Measurements from ENCODE around the gene IRAK1.
A peak's percentile ranks its signal among the peaks of the same experiment; 100 is the strongest.

IRAK1 gene

GRCh38 chrX:153974003-153974725 is 45.5 kb downstream of the IRAK1 start:
- ATAC-seq = no peak
- no peak for TF ChIP-seq CREB5 (CRISPR knock-in tag; IDR thresholded peaks at IDR 0.05; ENCODE audit: low read depth)
- TF ChIP-seq, protein P1, sequence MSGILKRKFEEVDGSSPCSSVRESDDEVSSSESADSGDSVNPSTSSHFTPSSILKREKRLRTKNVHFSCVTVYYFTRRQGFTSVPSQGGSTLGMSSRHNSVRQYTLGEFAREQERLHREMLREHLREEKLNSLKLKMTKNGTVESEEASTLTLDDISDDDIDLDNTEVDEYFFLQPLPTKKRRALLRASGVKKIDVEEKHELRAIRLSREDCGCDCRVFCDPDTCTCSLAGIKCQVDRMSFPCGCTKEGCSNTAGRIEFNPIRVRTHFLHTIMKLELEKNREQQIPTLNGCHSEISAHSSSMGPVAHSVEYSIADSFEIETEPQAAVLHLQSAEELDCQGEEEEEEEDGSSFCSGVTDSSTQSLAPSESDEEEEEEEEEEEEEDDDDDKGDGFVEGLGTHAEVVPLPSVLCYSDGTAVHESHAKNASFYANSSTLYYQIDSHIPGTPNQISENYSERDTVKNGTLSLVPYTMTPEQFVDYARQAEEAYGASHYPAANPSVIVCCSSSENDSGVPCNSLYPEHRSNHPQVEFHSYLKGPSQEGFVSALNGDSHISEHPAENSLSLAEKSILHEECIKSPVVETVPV (CRISPR knock-in tag; IDR thresholded peaks at IDR 0.05) = no peak
- no peak for TF ChIP-seq ZC3H10 (CRISPR knock-in tag; IDR thresholded peaks at IDR 0.05)

DNA sequence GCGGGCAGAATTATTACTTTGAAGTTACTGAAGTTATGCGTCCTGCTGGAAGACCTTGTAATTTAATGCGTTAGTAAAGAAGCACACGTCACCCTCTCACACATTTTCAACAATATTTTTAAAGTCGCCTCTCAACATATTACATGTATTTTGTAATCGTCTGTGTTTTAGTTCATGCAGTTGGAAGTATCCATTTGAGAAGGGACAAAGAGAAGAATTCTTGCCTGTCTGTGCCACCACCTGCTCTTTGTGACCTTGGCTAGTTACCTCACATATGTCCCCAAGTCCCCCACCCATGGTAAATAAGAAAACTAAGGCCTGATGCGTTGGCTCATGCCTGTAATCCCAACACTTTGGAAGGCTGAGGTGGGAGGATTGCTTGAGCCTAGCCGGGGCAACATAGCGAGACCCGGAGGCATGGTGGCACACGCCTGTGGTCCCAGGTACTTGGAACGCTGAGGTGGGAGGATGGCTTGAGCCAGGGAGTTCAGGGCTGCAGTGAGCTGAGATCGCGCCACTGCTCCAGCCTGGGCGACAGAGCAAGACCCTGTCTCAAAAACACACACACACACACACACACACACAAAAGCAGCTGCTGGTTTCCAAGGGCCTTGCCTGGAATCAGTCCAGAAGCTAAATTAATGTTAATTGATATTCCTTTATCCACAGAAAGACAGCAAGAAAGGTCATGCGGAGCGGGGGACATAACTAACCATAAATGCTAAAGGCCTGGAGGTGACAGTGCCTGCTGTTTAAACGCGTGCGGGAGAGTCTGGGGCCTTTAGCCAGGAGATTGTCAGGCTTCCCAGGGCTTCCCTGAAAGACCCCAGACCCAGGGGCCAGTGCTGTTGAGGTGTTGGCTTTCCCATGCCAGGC is 46.3 kb downstream of the IRAK1 start:
- no peak for TF ChIP-seq SNAI2 (CRISPR knock-in tag; IDR thresholded peaks at IDR 0.05)
- no peak for TF ChIP-seq ARNTL (CRISPR knock-in tag; IDR thresholded peaks at IDR 0.05; ENCODE audit: borderline replicate concordance, low read depth)
- TF ChIP-seq ISL1 (CRISPR knock-in tag; IDR thresholded peaks at IDR 0.05) = no peak
- ATAC-seq = no peak

GRCh38 chrX:153972368-153973126 is 47.2 kb downstream of the IRAK1 start, which contains the start of gene TMEM187:
TSS of gene TMEM187 (plus strand) at chrX:153972754. CDS start at chrX:153982063, 9,309 bp downstream.
- TF ChIP-seq GLIS3 (CRISPR knock-in tag; IDR thresholded peaks at IDR 0.05) (no peak), ISL1 (CRISPR knock-in tag; IDR thresholded peaks at IDR 0.05) (no peak), ARNTL (CRISPR knock-in tag; IDR thresholded peaks at IDR 0.05; ENCODE audit: borderline replicate concordance, low read depth) (no peak), PATZ1 (CRISPR knock-in tag; IDR thresholded peaks at IDR 0.05; ENCODE audit: borderline replicate concordance) (no peak)
- ATAC-seq = peak; percentile 37

- peak; percentile 67 for ATAC-seq
- no peak for TF ChIP-seq TCF4 (CRISPR knock-in tag; IDR thresholded peaks at IDR 0.05; ENCODE audit: borderline replicate concordance)
- 0 out of 2 replicates have a peak, but pooled peaks have one; percentile 54 for TF ChIP-seq ZFP3 (CRISPR knock-in tag; IDR thresholded peaks at IDR 0.05)
- TF ChIP-seq TSHZ2 (CRISPR knock-in tag; IDR thresholded peaks at IDR 0.05) = 0 out of 2 replicates have a peak, but pooled peaks have one; percentile 47
- 0 out of 2 replicates have a peak, but pooled peaks have one; percentile 57 for TF ChIP-seq SNAI2 (CRISPR knock-in tag; IDR thresholded peaks at IDR 0.05)
- TF ChIP-seq ZFP30 (CRISPR knock-in tag; IDR thresholded peaks at IDR 0.05) = peak; percentile 28; the same call in 1 of the 2 replicates
- TF ChIP-seq CREB5 (CRISPR knock-in tag; IDR thresholded peaks at IDR 0.05; ENCODE audit: low read depth) = no peak
Measured at GRCh38 chrX:153971450-153972367, 48.0 kb downstream of the IRAK1 start, which contains the start of gene HCFC1. TSS of gene HCFC1 (minus strand) at chrX:153971818. CDS start at chrX:153970840, 978 bp downstream.

All from SK-N-SH treated with all-trans-retinoic acid at 6 μM for 48 hours (cell line).